ENCODE measurements around the gene USPL1.

Gene USPL1

GRCh38 chr13:30696278-30697176 is 78.8 kb downstream of the USPL1 start:
- no peaks in the 10 kb centered on the region for H4K20me1 ChIP-seq (ENCODE audit: low read depth, low read length)
- no peaks in the 10 kb centered on the region for H3K9me2 ChIP-seq (replicated peaks; ENCODE audit: insufficient read depth, low read length)
- H3K9me3 ChIP-seq (ENCODE audit: insufficient read depth, low read length), result no peaks in the 10 kb centered on the region
- H3K9ac ChIP-seq (ENCODE audit: low read length), result no peak overlapping the region
- no peaks in the 10 kb centered on the region for H3K36me3 ChIP-seq (ENCODE audit: low read length)
- H3K4me3 ChIP-seq (ENCODE audit: insufficient read depth, low read length, poor library complexity, severe bottlenecking), result no peak overlapping the region
- no peak overlapping the region for H3K27ac ChIP-seq (ENCODE audit: low read depth, low read length)
- no peaks in the 10 kb centered on the region for H3K79me2 ChIP-seq (ENCODE audit: insufficient read depth, low read length)
- TF ChIP-seq, protein P1, sequence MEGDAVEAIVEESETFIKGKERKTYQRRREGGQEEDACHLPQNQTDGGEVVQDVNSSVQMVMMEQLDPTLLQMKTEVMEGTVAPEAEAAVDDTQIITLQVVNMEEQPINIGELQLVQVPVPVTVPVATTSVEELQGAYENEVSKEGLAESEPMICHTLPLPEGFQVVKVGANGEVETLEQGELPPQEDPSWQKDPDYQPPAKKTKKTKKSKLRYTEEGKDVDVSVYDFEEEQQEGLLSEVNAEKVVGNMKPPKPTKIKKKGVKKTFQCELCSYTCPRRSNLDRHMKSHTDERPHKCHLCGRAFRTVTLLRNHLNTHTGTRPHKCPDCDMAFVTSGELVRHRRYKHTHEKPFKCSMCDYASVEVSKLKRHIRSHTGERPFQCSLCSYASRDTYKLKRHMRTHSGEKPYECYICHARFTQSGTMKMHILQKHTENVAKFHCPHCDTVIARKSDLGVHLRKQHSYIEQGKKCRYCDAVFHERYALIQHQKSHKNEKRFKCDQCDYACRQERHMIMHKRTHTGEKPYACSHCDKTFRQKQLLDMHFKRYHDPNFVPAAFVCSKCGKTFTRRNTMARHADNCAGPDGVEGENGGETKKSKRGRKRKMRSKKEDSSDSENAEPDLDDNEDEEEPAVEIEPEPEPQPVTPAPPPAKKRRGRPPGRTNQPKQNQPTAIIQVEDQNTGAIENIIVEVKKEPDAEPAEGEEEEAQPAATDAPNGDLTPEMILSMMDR (IDR thresholded peaks at IDR 0.05; ENCODE audit: insufficient read depth, low read length, poor library complexity, severe bottlenecking), result no peak
- TF ChIP-seq EZH2phosphoT487 (conservative IDR thresholded peaks at IDR 0.05; ENCODE audit: low read length), result no peak
- no peak overlapping the region for H3K4me2 ChIP-seq (ENCODE audit: low read depth, low read length, poor library complexity, severe bottlenecking)
- H2AFZ ChIP-seq (ENCODE audit: low read depth, low read length, severe bottlenecking), result no peak overlapping the region
- H3F3A ChIP-seq (ENCODE audit: insufficient read depth), result no peaks in the 10 kb centered on the region
- no peaks in the 10 kb centered on the region for H3K27me3 ChIP-seq (ENCODE audit: low read length)

DNA sequence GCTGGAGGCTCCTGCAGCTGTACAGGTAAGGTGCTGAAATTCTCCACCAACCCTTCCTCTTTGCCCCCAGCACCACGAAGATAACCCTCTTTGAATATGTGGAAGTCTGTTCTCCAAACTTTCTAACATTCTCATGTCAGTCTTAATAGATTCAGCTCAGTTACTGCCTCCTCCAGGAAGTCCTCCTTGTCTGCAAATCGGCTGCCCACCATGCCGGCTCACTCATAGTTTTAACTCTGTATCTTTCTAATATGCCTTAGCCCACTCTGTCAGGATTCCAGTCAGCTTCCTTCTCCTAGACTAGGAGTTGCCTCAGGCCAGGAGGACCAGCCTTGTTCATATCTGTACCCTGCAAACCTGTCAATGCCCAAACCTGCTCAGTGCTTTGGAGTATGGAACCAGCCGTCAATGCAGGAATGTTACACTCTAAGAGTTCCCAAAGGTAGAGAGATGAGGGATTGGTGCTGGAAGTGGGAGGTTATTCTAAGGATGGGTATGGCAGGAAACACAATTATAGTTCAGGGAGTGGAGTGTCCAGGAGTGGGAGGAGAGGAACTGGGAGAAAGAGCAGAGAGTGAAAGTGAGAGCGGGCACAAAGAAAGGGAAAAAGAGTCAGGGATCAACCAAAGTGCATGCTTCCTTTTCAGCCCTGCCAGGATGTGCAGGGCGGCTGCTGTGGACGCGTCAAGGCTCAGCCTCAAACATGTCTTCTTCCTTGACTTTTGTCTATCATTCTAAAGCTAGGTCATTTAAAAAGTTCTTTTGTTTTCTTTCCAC is 79.6 kb downstream of the USPL1 start:
- Histone ChIP-seq H3K27me3 (ENCODE audit: low read length) (no peaks in the 10 kb centered on the region), H2AFZ (ENCODE audit: low read depth, low read length, severe bottlenecking) (no peak overlapping the region)

DNA sequence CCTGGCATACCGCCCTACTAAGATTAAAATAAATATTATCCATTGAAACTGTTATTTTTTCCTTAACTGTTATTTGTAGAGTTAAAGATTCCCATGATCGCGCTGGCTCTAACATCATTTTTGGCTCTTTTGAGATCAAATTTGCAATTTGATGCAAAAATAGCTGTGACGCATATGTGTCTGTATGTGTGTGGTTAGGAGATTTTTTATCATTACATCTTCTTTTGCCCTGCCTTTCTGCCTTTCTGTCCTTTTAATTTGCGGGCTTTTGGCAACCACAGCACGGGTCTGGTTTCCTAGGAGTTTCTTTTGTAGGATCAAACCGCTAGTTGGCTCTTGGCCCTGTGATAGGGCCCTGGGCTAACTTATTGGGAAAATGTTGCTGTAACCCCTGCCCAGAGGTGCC is 80.3 kb downstream of the USPL1 start:
- H2AFZ ChIP-seq (ENCODE audit: low read depth, low read length, severe bottlenecking), result no peak overlapping the region
- no peaks in the 10 kb centered on the region for H4K20me1 ChIP-seq (ENCODE audit: low read depth, low read length)
- no peaks in the 10 kb centered on the region for H3K36me3 ChIP-seq (ENCODE audit: low read length)
- no peak overlapping the region for H3K4me2 ChIP-seq (ENCODE audit: low read depth, low read length, poor library complexity, severe bottlenecking)
- H3K9me3 ChIP-seq (ENCODE audit: insufficient read depth, low read length), result no peaks in the 10 kb centered on the region
- TF ChIP-seq EZH2phosphoT487 (conservative IDR thresholded peaks at IDR 0.05; ENCODE audit: low read length), result no peak
- TF ChIP-seq, protein P1 (IDR thresholded peaks at IDR 0.05; ENCODE audit: insufficient read depth, low read length, poor library complexity, severe bottlenecking), result no peak
- no peaks in the 10 kb centered on the region for H3K27me3 ChIP-seq (ENCODE audit: low read length)
- no peak overlapping the region for H3K4me3 ChIP-seq (ENCODE audit: insufficient read depth, low read length, poor library complexity, severe bottlenecking)
- H3K79me2 ChIP-seq (ENCODE audit: insufficient read depth, low read length), result no peaks in the 10 kb centered on the region
- no peaks in the 10 kb centered on the region for H3F3A ChIP-seq (ENCODE audit: insufficient read depth)
- H3K9ac ChIP-seq (ENCODE audit: low read length), result no peak overlapping the region
- no peaks in the 10 kb centered on the region for H3K9me2 ChIP-seq (replicated peaks; ENCODE audit: insufficient read depth, low read length)
- no peak overlapping the region for H3K27ac ChIP-seq (ENCODE audit: low read depth, low read length)

More for the DNA sequence above, 79.6 kb downstream of the USPL1 start:
- Histone ChIP-seq H3K79me2 (ENCODE audit: insufficient read depth, low read length) (no peaks in the 10 kb centered on the region), H3K36me3 (ENCODE audit: low read length) (no peaks in the 10 kb centered on the region), H3K9me3 (ENCODE audit: insufficient read depth, low read length) (no peaks in the 10 kb centered on the region), H3K27ac (ENCODE audit: low read depth, low read length) (no peak overlapping the region), H4K20me1 (ENCODE audit: low read depth, low read length) (no peaks in the 10 kb centered on the region), H3K4me3 (ENCODE audit: insufficient read depth, low read length, poor library complexity, severe bottlenecking) (no peak overlapping the region), H3K9ac (ENCODE audit: low read length) (no peak overlapping the region), H3K9me2 (replicated peaks; ENCODE audit: insufficient read depth, low read length) (no peaks in the 10 kb centered on the region), H3K4me2 (ENCODE audit: low read depth, low read length, poor library complexity, severe bottlenecking) (no peak overlapping the region), H3F3A (ENCODE audit: insufficient read depth) (no peaks in the 10 kb centered on the region)
- TF ChIP-seq, protein P1 (IDR thresholded peaks at IDR 0.05; ENCODE audit: insufficient read depth, low read length, poor library complexity, severe bottlenecking), result no peak
- TF ChIP-seq EZH2phosphoT487 (conservative IDR thresholded peaks at IDR 0.05; ENCODE audit: low read length), result no peak

Data from SU-DHL-6 (cell line).